CD1c-positive myeloid dendritic cell (primary cell): ENCODE results near the gene CMIP.

Experiments used
- DNase-seq: peaks from one replicate; pipeline ENCODE4 v3.0.0-alpha.2; 2016; ENCODE audit errors: extremely low spot score

CMIP gene

GRCh38 chr16:81618661-81619060 lies 174.1 kb downstream of the CMIP start:
- no peak for DNase-seq

- no peak for DNase-seq
Observed at GRCh38 chr16:81620029-81620428, 175.4 kb downstream of the CMIP start.

- DNase-seq = no peak
Observed at GRCh38 chr16:81620796-81621195, 176.2 kb downstream of the CMIP start.

- no peak for DNase-seq
Observed at GRCh38 chr16:81621496-81621895, 176.9 kb downstream of the CMIP start.

- DNase-seq = peak; percentile 55
Observed at GRCh38 chr16:81623365-81624102, 178.9 kb downstream of the CMIP start.

GRCh38 chr16:81624403-81624759 lies 179.8 kb downstream of the CMIP start:
- no peak for DNase-seq

- DNase-seq = no peak
Observed at GRCh38 chr16:81624760-81625543, 180.3 kb downstream of the CMIP start.

- DNase-seq = peak; percentile 20
Observed at GRCh38 chr16:81625544-81626153, 181.0 kb downstream of the CMIP start.

GRCh38 chr16:81626181-81626674 lies 181.6 kb downstream of the CMIP start:
- no peak for DNase-seq

GRCh38 chr16:81627024-81627423 lies 182.4 kb downstream of the CMIP start:
- DNase-seq = no peak

- DNase-seq = no peak
Observed at GRCh38 chr16:81627729-81628244, 183.2 kb downstream of the CMIP start.

GRCh38 chr16:81629034-81629802 lies 184.6 kb downstream of the CMIP start:
- peak; percentile 52 for DNase-seq

GRCh38 chr16:81629896-81630634 lies 185.5 kb downstream of the CMIP start:
- DNase-seq = no peak

- no peak for DNase-seq
Observed at GRCh38 chr16:81630635-81631031, 186.0 kb downstream of the CMIP start.

GRCh38 chr16:81632392-81633146 lies 188.0 kb downstream of the CMIP start:
- DNase-seq = peak; percentile 91

- no peak for DNase-seq
Observed at GRCh38 chr16:81633147-81633619, 188.6 kb downstream of the CMIP start.

GRCh38 chr16:81633680-81634379 lies 189.2 kb downstream of the CMIP start:
- no peak for DNase-seq

GRCh38 chr16:81634380-81635062 lies 189.9 kb downstream of the CMIP start:
- peak; percentile 8 for DNase-seq
